T-helper 17 cell (primary cell): ENCODE data around the gene PPP2R2D. TPM values are rescaled to one million over a fixed set of nuclear protein-coding genes. Genes with fewer than 3 reads are reported as not detected.

Experiments
- ATAC-seq: fragments of 150-1000 bp; cut with Tn5 transposase; 2 replicates; pipeline ENCODE4 v1.10.0; 2021; ENCODE audit warnings: mild to moderate bottlenecking, moderate library complexity
- DNase-seq, 3 donors: peaks; one replicate each; pipeline versions ENCODE4 v3.0.0 to v3.0.0-alpha.2; 2020 to 2021
- H3K9me3 ChIP-seq: one replicate; pipeline ENCODE4 v1.7.0; 2013; ENCODE audit warnings: low read length, mild to moderate bottlenecking; ENCODE audit not compliant: control insufficient read depth, poor library complexity, severe bottlenecking
- H3K27ac Mint-ChIP-seq: one replicate; pipeline ENCODE4 v1.8.0; 2022; ENCODE audit warnings: mild to moderate bottlenecking, moderate library complexity, mixed read lengths
- H3K27me3 Mint-ChIP-seq: one replicate; pipeline ENCODE4 v1.8.0; 2022; ENCODE audit warnings: mixed read lengths
- H3K36me3 Mint-ChIP-seq: one replicate; pipeline ENCODE4 v1.8.0; 2022; ENCODE audit warnings: low read depth, mixed read lengths
- H3K4me1 Mint-ChIP-seq: one replicate; pipeline ENCODE4 v1.8.0; 2022; ENCODE audit warnings: mild to moderate bottlenecking, mixed read lengths
- H3K4me3 Mint-ChIP-seq: one replicate; pipeline ENCODE4 v1.8.0; 2022; ENCODE audit warnings: mild to moderate bottlenecking, moderate library complexity, mixed read lengths
- total RNA-seq, 4 donors: library from RNA in 2 of 4; stranded (reverse) in 2 of 4; gene quantifications; one replicate each; pipeline ENCODE4 v1.2.3 and lab custom pipeline; 2022 to 2026

The PPP2R2D gene
- total RNA-seq, 2 donors from 2014 or later: 34.5 to 36.6 TPM

GRCh38 chr10:131968949-131969348 lies 68.1 kb downstream of the PPP2R2D start:
- DNase-seq: no peak
- no peaks in the 10 kb centered on the region for H3K27me3 Mint-ChIP-seq
- no peak for ATAC-seq
- no peaks in the 10 kb centered on the region for H3K9me3 ChIP-seq
- H3K4me3 Mint-ChIP-seq: no peak overlapping the region
- no peaks in the 10 kb centered on the region for H3K36me3 Mint-ChIP-seq
- H3K27ac Mint-ChIP-seq: no peak overlapping the region
- peaks cover 30% of the 10 kb centered on the region for H3K4me1 Mint-ChIP-seq

GRCh38 chr10:131970946-131971345 lies 70.1 kb downstream of the PPP2R2D start:
- H3K4me1 Mint-ChIP-seq: peaks cover 40% of the 10 kb centered on the region
- no peak for DNase-seq
- no peak overlapping the region for H3K4me3 Mint-ChIP-seq
- no peaks in the 10 kb centered on the region for H3K9me3 ChIP-seq
- ATAC-seq: no peak
- H3K27me3 Mint-ChIP-seq: no peaks in the 10 kb centered on the region
- H3K36me3 Mint-ChIP-seq: no peaks in the 10 kb centered on the region
- H3K27ac Mint-ChIP-seq: no peak overlapping the region

- Mint-ChIP-seq H3K4me1 (peaks cover 47% of the 10 kb centered on the region), H3K4me3 (no peak overlapping the region), H3K27me3 (no peaks in the 10 kb centered on the region), H3K27ac (peak overlapping the region; percentile 94), H3K36me3 (no peaks in the 10 kb centered on the region)
- DNase-seq (no peak), ATAC-seq (no peak)
- H3K9me3 ChIP-seq: no peaks in the 10 kb centered on the region
Measured at GRCh38 chr10:131971591-131971990, 70.8 kb downstream of the PPP2R2D start.

- no peaks in the 10 kb centered on the region for H3K27me3 Mint-ChIP-seq
- DNase-seq (peak in 1 of 3 donors; percentile 28), ATAC-seq (peak; percentile 76)
- peak overlapping the region; percentile 93 for H3K4me3 Mint-ChIP-seq
- peaks cover 48% of the 10 kb centered on the region for H3K4me1 Mint-ChIP-seq
- H3K9me3 ChIP-seq: no peaks in the 10 kb centered on the region
- no peaks in the 10 kb centered on the region for H3K36me3 Mint-ChIP-seq
- H3K27ac Mint-ChIP-seq: peak overlapping the region; percentile 94
Measured at GRCh38 chr10:131972474-131973071, 71.8 kb downstream of the PPP2R2D start.

GRCh38 chr10:131973160-131973951 lies 72.5 kb downstream of the PPP2R2D start:
- H3K4me3 Mint-ChIP-seq: peak overlapping the region; percentile 93
- H3K9me3 ChIP-seq: no peaks in the 10 kb centered on the region
- H3K27me3 Mint-ChIP-seq: no peaks in the 10 kb centered on the region
- ATAC-seq (peak; percentile 50), DNase-seq (no peak)
- H3K36me3 Mint-ChIP-seq: no peaks in the 10 kb centered on the region
- H3K4me1 Mint-ChIP-seq: peaks cover 52% of the 10 kb centered on the region
- peak overlapping the region; percentile 94 for H3K27ac Mint-ChIP-seq

- peak overlapping the region; percentile 73 for H3K4me3 Mint-ChIP-seq
- peak overlapping the region; percentile 94 for H3K27ac Mint-ChIP-seq
- ATAC-seq (no peak), DNase-seq (no peak)
- no peaks in the 10 kb centered on the region for H3K9me3 ChIP-seq
- H3K27me3 Mint-ChIP-seq: no peaks in the 10 kb centered on the region
- no peaks in the 10 kb centered on the region for H3K36me3 Mint-ChIP-seq
- peaks cover 53% of the 10 kb centered on the region for H3K4me1 Mint-ChIP-seq
Measured at GRCh38 chr10:131974034-131974817, 73.4 kb downstream of the PPP2R2D start.

- peak overlapping the region; percentile 86 for H3K27ac Mint-ChIP-seq
- no peak for DNase-seq
- H3K9me3 ChIP-seq: no peaks in the 10 kb centered on the region
- peaks cover 59% of the 10 kb centered on the region for H3K4me1 Mint-ChIP-seq
- H3K4me3 Mint-ChIP-seq: no peak overlapping the region
- no peaks in the 10 kb centered on the region for H3K36me3 Mint-ChIP-seq
- H3K27me3 Mint-ChIP-seq: no peaks in the 10 kb centered on the region
- no peak for ATAC-seq
Measured at GRCh38 chr10:131975003-131975402, 74.2 kb downstream of the PPP2R2D start.

- Mint-ChIP-seq H3K27ac (peak overlapping the region; percentile 74), H3K27me3 (no peaks in the 10 kb centered on the region), H3K4me1 (peaks cover 58% of the 10 kb centered on the region), H3K36me3 (no peaks in the 10 kb centered on the region), H3K4me3 (no peak overlapping the region)
- DNase-seq: no peak
- no peaks in the 10 kb centered on the region for H3K9me3 ChIP-seq
- ATAC-seq: no peak
Measured at GRCh38 chr10:131975796-131976195, 75.0 kb downstream of the PPP2R2D start.

GRCh38 chr10:131977323-131978096 lies 76.7 kb downstream of the PPP2R2D start:
- peaks cover 53% of the 10 kb centered on the region for H3K4me1 Mint-ChIP-seq
- H3K27me3 Mint-ChIP-seq: no peaks in the 10 kb centered on the region
- H3K4me3 Mint-ChIP-seq: no peak overlapping the region
- peak overlapping the region; percentile 74 for H3K27ac Mint-ChIP-seq
- ATAC-seq (no peak), DNase-seq (no peak)
- H3K9me3 ChIP-seq: no peaks in the 10 kb centered on the region
- H3K36me3 Mint-ChIP-seq: no peaks in the 10 kb centered on the region

- no peaks in the 10 kb centered on the region for H3K9me3 ChIP-seq
- ATAC-seq: no peak
- DNase-seq: no peak
- no peak overlapping the region for H3K4me3 Mint-ChIP-seq
- no peaks in the 10 kb centered on the region for H3K36me3 Mint-ChIP-seq
- peaks cover 45% of the 10 kb centered on the region for H3K4me1 Mint-ChIP-seq
- no peaks in the 10 kb centered on the region for H3K27me3 Mint-ChIP-seq
- peak overlapping the region; percentile 74 for H3K27ac Mint-ChIP-seq
Measured at GRCh38 chr10:131978366-131978765, 77.6 kb downstream of the PPP2R2D start.

- peaks cover 42% of the 10 kb centered on the region for H3K4me1 Mint-ChIP-seq
- no peaks in the 10 kb centered on the region for H3K27me3 Mint-ChIP-seq
- ATAC-seq (no peak), DNase-seq (no peak)
- H3K9me3 ChIP-seq: no peaks in the 10 kb centered on the region
- peak overlapping the region; percentile 74 for H3K27ac Mint-ChIP-seq
- no peaks in the 10 kb centered on the region for H3K36me3 Mint-ChIP-seq
- no peak overlapping the region for H3K4me3 Mint-ChIP-seq
Measured at GRCh38 chr10:131978851-131979250, 78.0 kb downstream of the PPP2R2D start.

GRCh38 chr10:131979336-131979735 lies 78.5 kb downstream of the PPP2R2D start:
- Mint-ChIP-seq H3K4me3 (peak overlapping the region; percentile 78), H3K4me1 (peaks cover 39% of the 10 kb centered on the region), H3K27me3 (no peaks in the 10 kb centered on the region), H3K27ac (peak overlapping the region; percentile 83), H3K36me3 (no peaks in the 10 kb centered on the region)
- ATAC-seq (no peak), DNase-seq (no peak)
- no peaks in the 10 kb centered on the region for H3K9me3 ChIP-seq
